Cardiac ventricle fibroblast (primary cell): ENCODE data around the gene MFRP. TPM values are rescaled to one million over a fixed set of nuclear protein-coding genes. Genes with fewer than 3 reads are reported as not detected.

Experiments
- total RNA-seq: library from RNA; depleted of rRNA; stranded (reverse); fragments of >200 nt; gene quantifications from 2 replicates; pipeline ENCODE4 v1.2.3, GENCODE V29; 2015

The MFRP gene
- 0.12 TPM in 1 of 2 replicates, not detected in the other for total RNA-seq

DNA sequence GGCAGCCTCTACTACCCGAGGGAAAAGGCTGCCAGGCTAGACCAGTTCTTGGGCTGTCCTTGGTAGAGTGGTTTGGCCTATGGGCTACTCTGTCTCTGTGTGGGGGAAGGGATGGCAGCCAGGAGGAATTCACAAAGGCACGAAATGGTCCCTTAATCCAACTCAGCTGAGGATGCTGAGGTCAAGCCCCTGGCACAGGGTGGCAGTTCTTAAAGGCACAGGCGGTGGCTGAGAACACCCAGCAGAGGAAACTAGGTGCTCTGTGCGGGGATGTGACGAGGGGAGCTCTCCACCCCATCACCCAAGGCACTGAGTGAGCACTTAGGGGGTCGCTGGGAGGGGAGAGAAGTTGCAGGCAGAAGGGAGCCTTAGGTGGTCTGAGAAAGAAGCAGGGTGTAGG is at the start of gene MFRP:
Gene MFRP (minus strand): TSS at position 101 of the 400 bp plus-strand sequence. CDS start 192 bp downstream, outside the sequence.

DNA sequence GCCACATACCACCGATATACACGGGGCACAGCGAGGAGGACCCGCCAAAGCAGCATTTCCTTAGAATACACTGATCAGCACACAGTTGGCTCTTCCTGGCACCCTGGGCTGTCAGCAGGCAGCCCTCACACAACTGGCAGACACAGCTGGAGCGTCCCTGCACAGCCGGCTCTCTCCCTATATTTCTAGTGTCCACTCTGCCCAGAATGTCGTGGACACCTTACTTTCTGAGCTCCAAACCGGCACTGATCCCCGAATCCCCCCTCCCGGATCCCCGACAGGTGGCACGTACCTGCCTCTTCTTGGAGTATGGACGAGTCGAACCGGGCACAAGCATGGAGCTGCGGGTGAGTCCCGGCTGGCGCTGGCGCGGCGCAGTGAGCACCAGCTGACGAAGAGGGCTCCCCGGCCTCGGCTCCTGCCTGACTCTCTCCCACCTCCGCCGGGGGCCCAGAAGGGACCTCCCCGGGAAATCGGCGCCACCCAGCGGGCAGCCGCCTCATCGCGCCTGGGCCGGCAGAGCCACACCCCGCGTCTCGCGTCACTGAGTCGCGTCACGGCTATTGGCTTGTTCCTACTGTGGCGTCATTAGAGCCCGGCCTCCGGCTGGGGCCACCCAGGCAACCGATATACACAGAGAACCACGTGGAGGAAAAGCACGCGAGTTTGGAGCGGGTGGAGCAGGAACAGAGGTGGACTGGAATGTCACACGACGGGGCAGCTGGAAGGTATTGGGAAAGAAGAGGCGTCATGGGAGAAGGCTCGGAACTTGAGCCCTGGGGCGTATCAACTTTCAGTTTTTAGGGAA is 34.9 kb upstream of the MFRP start, which contains the start of gene USP2:
Gene USP2 (minus strand): TSS at position 510 of the 808 bp plus-strand sequence. CDS start 8,210 bp downstream, outside the sequence.

DNA sequence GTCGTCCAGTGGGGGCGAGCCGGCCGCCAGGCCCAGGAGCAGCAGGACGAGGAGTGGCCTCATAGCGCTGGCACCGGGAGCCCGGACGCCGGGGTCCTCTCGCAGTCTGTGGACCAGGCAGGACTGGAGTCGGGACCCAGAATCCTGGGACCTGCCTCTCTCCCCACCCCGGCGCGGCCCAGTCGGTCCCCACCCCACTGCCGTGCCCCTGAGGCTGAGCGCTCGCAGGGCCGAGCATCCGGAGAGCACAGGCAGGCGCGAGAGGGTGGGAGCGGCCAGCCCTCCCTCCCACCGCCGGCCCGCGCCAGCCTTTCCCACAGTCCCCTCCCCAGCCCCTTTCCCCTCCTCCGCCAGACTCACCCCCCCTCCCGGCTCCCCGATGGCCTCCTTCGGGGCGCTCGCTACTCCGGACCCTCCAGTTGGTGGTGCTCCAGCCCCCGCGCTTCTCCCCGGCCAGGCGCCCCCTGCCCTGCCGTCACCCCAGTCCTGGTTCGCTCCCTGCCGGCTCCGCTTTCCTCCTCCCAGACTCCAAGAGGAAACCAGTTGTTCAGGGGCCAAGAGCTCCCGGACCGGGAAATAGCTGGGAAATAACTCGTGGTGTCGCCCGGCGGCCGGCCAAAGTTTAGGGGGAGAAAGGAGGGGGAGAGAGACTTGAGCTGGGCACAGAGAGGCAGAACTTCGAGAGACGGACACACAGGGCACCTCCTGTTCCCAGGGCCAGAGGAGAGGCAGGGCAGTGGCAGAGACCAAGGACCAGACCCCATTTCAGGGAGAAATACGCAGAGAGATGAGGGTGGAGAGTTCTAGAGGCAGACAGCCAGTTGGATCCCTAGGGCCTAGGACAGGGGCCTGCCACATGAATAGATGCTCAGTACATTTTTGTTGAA is 5.9 kb downstream of the MFRP start, which contains the start of gene C1QTNF5:
Gene C1QTNF5 (minus strand): TSS at position 549 of the 887 bp plus-strand sequence. CDS start 486 bp downstream, at position 63.

DNA sequence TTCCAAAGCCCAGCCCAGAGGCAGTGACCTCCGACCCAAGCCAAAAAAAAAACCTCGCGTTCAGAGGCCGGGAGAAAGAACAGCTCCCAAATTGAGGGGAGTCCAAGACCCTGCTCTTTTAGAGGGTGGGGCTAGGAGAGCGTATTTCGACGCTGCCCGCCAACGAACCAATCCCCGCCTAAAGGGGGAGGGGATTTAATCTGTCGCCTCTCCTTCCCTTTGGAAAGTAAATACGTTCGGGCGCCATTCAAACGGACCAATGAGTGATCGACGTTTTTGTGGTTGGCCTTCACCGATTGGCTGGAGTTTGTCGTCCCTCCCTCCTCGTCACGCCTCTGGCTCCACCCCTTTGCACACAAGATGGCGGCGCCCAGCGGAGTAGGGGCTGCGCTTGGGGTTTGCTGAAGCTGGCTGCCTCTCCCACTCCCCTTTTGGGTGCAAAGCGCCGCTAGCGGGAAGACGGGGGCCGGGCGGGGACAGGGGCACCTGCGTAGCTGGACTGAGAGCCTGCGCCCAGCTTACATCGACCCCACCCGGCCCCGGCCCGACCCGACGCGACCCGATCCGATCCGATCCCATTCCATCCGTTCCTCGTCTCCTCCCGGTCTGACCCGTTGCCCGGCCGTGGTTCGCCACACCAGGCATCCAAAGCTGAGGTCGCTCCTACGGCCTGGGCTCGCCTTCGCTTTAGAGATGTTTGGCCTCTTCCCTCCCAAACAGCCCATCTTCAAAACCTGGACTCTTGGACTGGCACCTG is 12.2 kb downstream of the MFRP start, which contains the start of gene RNF26:
Gene RNF26 (plus strand): TSS at position 354 of the 757 bp plus-strand sequence. CDS start 596 bp downstream, outside the sequence.

DNA sequence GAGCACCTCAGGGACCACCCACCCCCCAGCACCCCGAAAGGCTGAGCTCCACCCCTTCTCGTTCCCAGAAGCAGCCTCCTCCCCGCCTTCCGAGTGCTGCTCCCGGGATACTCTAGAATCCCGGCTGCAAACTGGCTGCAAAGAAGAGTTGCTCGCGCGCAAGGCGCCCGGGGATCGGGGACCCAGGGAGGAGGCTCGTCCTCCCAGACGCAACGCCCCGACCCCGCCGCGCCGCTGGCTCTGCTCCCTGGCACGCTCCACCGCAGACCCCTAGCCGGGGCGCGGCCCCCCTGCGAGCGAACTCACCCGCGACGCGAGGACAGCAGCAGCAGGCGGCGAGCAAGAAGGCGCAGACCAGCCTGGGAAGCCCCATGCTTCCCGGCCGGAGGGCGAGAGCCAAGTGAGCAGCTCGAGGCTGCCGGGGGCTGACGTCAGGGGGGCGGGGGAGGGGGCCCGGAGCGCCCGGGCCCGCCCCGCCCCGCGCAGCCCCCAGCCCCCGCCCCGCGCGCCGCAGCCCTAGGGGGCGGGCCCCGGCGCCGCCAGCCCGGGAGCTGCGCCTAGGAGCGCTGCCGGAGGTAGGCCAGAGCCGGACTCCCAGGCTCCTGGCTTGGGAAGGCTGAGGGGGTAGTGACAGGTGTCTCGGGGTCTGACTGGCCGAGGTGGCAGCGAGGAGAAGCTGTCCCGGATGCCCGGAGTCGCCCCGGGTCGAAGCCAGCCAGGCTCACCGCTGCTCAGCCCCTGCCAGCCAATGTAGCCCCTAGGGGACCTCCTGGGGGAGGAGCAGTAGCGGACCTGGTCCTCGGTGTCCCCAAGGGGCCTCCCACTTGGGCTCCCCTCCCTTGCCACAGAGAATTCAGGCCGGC is 29.5 kb downstream of the MFRP start, which contains the start of gene MCAM:
Gene MCAM (minus strand): TSS at position 402 of the 863 bp plus-strand sequence. CDS start 29 bp downstream, at position 373.

Other genes starting within 250 kb of the MFRP start
- 20.3 and 30.8 TPM in 2 replicates for gene DPAGT1, start 244.9 kb downstream of the MFRP start, total RNA-seq
- gene C2CD2L, start 239.4 kb downstream of the MFRP start, total RNA-seq = 3.9 and 4.6 TPM in 2 replicates
- 8.8 and 9.4 TPM in 2 replicates for gene HINFP, start 225.1 kb downstream of the MFRP start, total RNA-seq
- gene ABCG4, start 197.7 kb downstream of the MFRP start, total RNA-seq = 0.10 and 0.31 TPM in 2 replicates
- 17.7 and 20.2 TPM in 2 replicates for gene NLRX1, start 178.0 kb downstream of the MFRP start, total RNA-seq
- not detected in 2 replicates for gene NHERF4, start 161.2 kb downstream of the MFRP start, total RNA-seq
- 6.3 and 7.1 TPM in 2 replicates for gene CBL, start 140.4 kb downstream of the MFRP start, total RNA-seq
- gene MCAM, start 29.6 kb downstream of the MFRP start, total RNA-seq = 153 and 177 TPM in 2 replicates
- gene RNF26, start 12.2 kb downstream of the MFRP start, total RNA-seq = 16.1 and 16.2 TPM in 2 replicates
- gene C1QTNF5, start 5.8 kb downstream of the MFRP start, total RNA-seq = 28.5 and 36.9 TPM in 2 replicates
- gene USP2, start 35.0 kb upstream of the MFRP start, total RNA-seq = 0.15 TPM in 1 of 2 replicates, not detected in the other
- gene THY1, start 76.5 kb upstream of the MFRP start, total RNA-seq = 93.5 and 98.5 TPM in 2 replicates